Endothelial cell of umbilical vein (primary cell): ENCODE measurements around the gene PODXL2. TPM values are rescaled to one million over a fixed set of nuclear protein-coding genes. Genes with fewer than 3 reads are reported as not detected.

Experiments used
- BruUV-seq: library from RNA; stranded (reverse); fragments of 400-500 nt; replicated peaks from 2 replicates; lab custom pipeline; 2021; lab: Mats Ljungman, UMichigan
- CTCF ChIA-PET: fragments of 300-600, 350-600 bp; sonication (Branson Sonifier 250); formaldehyde crosslinking; loops from one replicate; lab custom pipeline; 2021; ENCODE audit warnings: antibody characterized with exemption, inconsistent platforms; lab: Charles Lee
- POLR2A ChIA-PET: fragments of 300-600, 350-600 bp; sonication (Branson Sonifier 250); formaldehyde crosslinking; loops from one replicate; lab custom pipeline; 2021; ENCODE audit warnings: antibody characterized with exemption, inconsistent platforms; lab: Charles Lee
- DNase-seq: peaks from one replicate; pipeline ENCODE4 v3.0.0-alpha.2; 2011; ENCODE audit warnings: low read depth, low spot score
- FAIRE-seq: peaks from 2 replicates; lab custom pipeline; 2011; peaks lifted over from hg19 to GRCh38; lab: Jason Lieb, UNC
- H2AFZ ChIP-seq: 2 replicates; pipeline ENCODE4 v1.6.0; 2012; ENCODE audit warnings: low read depth, low read length, control low read depth, inconsistent platforms
- H3K27ac ChIP-seq: 2 replicates; pipeline ENCODE4 v1.5.1; 2011; ENCODE audit warnings: low read depth, mild to moderate bottlenecking, control low read depth, low read length, moderate library complexity; ENCODE audit not compliant: insufficient read depth
- H3K27me3 ChIP-seq, 2 experiments: 2 replicates each; pipeline versions ENCODE4 v1.6.0 to v1.6.1; 2011; ENCODE audit warnings: low read length in 2 of 2, mixed read lengths in 1 of 2; ENCODE audit not compliant: control insufficient read depth in 2 of 2, insufficient read depth in 2 of 2
- H3K36me3 ChIP-seq, 2 experiments: 2 replicates in 1 of 2; 3 replicates in 1 of 2; pipeline ENCODE4 v1.5.1; 2011; ENCODE audit warnings: low read length in 2 of 2, mild to moderate bottlenecking in 1 of 2, moderate library complexity in 1 of 2; ENCODE audit not compliant: control insufficient read depth in 2 of 2, insufficient read depth in 2 of 2; ENCODE audit errors: extremely low read depth in 1 of 2
- H3K4me1 ChIP-seq: 3 replicates; pipeline ENCODE4 v1.5.1; 2011; ENCODE audit warnings: mild to moderate bottlenecking, low read length; ENCODE audit not compliant: control insufficient read depth, insufficient read depth; ENCODE audit errors: extremely low read depth
- H3K4me2 ChIP-seq: 2 replicates; pipeline ENCODE4 v1.6.1; 2011; ENCODE audit warnings: low read length, control low read depth, mixed read lengths; ENCODE audit not compliant: insufficient read depth
- H3K4me3 ChIP-seq, 3 experiments: fragments of 200-600 bp in 1 of 3; sonication (generic), shearing (Covaris generic) in 1 of 3; replicated peaks in 1 of 3; 2 replicates each; pipeline ENCODE4 v1.5.1; 2011 to 2016; ENCODE audit warnings: control low read depth in 3 of 3, low read length in 3 of 3, mild to moderate bottlenecking in 2 of 3, inconsistent platforms in 1 of 3, low read depth in 1 of 3, moderate library complexity in 1 of 3; ENCODE audit not compliant: insufficient read depth in 1 of 3
- H3K79me2 ChIP-seq: 2 replicates; pipeline ENCODE4 v1.6.0; 2012; ENCODE audit warnings: low read length, inconsistent platforms; ENCODE audit not compliant: control insufficient read depth, insufficient read depth
- H3K9ac ChIP-seq: replicated peaks from 2 replicates; pipeline ENCODE3; 2011; ENCODE audit warnings: low read length, control low read depth; ENCODE audit not compliant: insufficient read depth; ENCODE audit errors: extremely low read depth
- H3K9me1 ChIP-seq: replicated peaks from 3 replicates; pipeline ENCODE4 v1.6.0; 2011; ENCODE audit warnings: mild to moderate bottlenecking, low read length; ENCODE audit not compliant: control insufficient read depth, insufficient read depth; ENCODE audit errors: extremely low read depth
- H3K9me3 ChIP-seq: replicated peaks from 2 replicates; pipeline ENCODE4 v1.5.1; 2012; ENCODE audit warnings: low read length, inconsistent platforms; ENCODE audit not compliant: control insufficient read depth, insufficient read depth
- H4K20me1 ChIP-seq: replicated peaks from 2 replicates; pipeline ENCODE3; 2011; ENCODE audit warnings: mild to moderate bottlenecking, low read length; ENCODE audit not compliant: control insufficient read depth, insufficient read depth; ENCODE audit errors: extremely low read depth
- EZH2 ChIP-seq: IDR thresholded peaks from 2 replicates; pipeline ENCODE4 v1.6.1; 2012; ENCODE audit warnings: borderline replicate concordance, low read depth, mild to moderate bottlenecking, moderate library complexity, low read length, inconsistent platforms; ENCODE audit not compliant: severe bottlenecking
- FOS ChIP-seq: IDR thresholded peaks from 2 replicates; pipeline ENCODE4 v1.6.1; 2011; ENCODE audit warnings: mild to moderate bottlenecking, low read length, moderate library complexity, borderline replicate concordance; ENCODE audit not compliant: insufficient read depth
- GATA2 ChIP-seq: IDR thresholded peaks from 2 replicates; pipeline ENCODE4 v1.7.0; 2011; ENCODE audit warnings: low read depth, mild to moderate bottlenecking, moderate library complexity, mixed read lengths, low read length; ENCODE audit not compliant: insufficient read length, insufficient read depth
- JUN ChIP-seq: IDR thresholded peaks from 2 replicates; pipeline ENCODE4 v1.6.1; 2011; ENCODE audit warnings: borderline replicate concordance, low read depth; ENCODE audit not compliant: insufficient read length, insufficient read depth
- MYC ChIP-seq: IDR thresholded peaks from one replicate; pipeline ENCODE4 v1.6.1; 2011; ENCODE audit warnings: mild to moderate bottlenecking, low read depth, low read length
- POLR2A ChIP-seq: IDR thresholded peaks from 2 replicates; pipeline ENCODE4 v1.6.1; 2012; ENCODE audit warnings: low read depth, mild to moderate bottlenecking, control low read depth, low read length
- POLR2AphosphoS5 ChIP-seq: IDR thresholded peaks from 2 replicates; pipeline ENCODE4 v1.6.1; 2012; ENCODE audit warnings: low read depth, mild to moderate bottlenecking, control low read depth, low read length, moderate library complexity; ENCODE audit not compliant: insufficient read depth
- dilution Hi-C: fragments of 300-500 bp; cut with MboI; formaldehyde crosslinking; loops from one replicate; pipeline ENCODE4 v1.15.0; 2019; ENCODE audit warnings: low sequenced_read_pairs; ENCODE audit not compliant: extremely low pct_ligation_motif_present
- intact Hi-C: fragments of 100-400 bp; cut with micrococcal nuclease; formaldehyde crosslinking; loops from one replicate; pipeline ENCODE4 v1.10.0; 2022
- polyA plus RNA-seq, 4 experiments: library from polyadenylated mRNA; depleted of rRNA in 3 of 4; stranded (reverse) in 3 of 4; unstranded in 1 of 4; fragments of >200 nt; gene quantifications; 2 replicates each; pipeline versions ENCODE4 v1.2.1 to v1.2.3, GENCODE V29; 2011 to 2012; ENCODE audit warnings: missing spikeins in 1 of 4
- total RNA-seq: library from RNA; stranded (reverse); gene quantifications from 2 replicates; pipeline ENCODE4 v1.2.3, GENCODE V29; 2021
- TF ChIP-seq, protein P1 (sequence below): IDR thresholded peaks from 2 replicates; pipeline ENCODE4 v1.6.1; 2011; ENCODE audit not compliant: insufficient read depth, insufficient read length
- TF ChIP-seq, protein P2 (sequence below), 2 donors: IDR thresholded peaks; 1 replicate in 1 of 2; 2 replicates in 1 of 2; pipeline ENCODE4 v1.5.1; 2011; ENCODE audit warnings: low read length in 2 of 2, mild to moderate bottlenecking in 2 of 2, moderate library complexity in 2 of 2, control low read depth in 1 of 2, inconsistent platforms in 1 of 2, low read depth in 1 of 2; ENCODE audit not compliant: insufficient read depth in 1 of 2; ENCODE audit errors: extremely low read depth in 1 of 2

PODXL2 gene
- total and polyA plus RNA-seq, 2 donors (not counting 3 experiments of a cell fraction or from before 2014, with no cell fraction given) = 5.5 to 6.5 TPM

DNA sequence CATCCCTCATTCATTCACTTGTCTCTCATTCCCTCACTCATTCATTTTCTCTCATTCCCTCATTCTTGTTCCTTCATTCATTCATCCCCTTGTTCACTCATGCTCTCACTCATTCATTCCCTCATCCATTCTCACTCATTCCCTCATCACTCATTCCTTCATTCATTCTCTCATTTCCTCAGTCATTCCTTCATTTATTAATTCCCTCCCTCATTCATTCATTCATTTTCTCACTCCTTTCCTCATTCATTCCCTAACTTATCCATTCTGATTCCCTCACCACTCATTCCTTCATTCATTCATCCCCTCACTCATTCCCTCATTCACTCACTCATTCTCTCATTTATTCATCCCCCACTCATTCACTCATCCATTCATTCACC lies 57.5 kb downstream of the PODXL2 start:
- no peak overlapping the region for H3K4me3 ChIP-seq
- H3K79me2 ChIP-seq = no peaks in the 10 kb centered on the region
- CTCF ChIA-PET = no interaction called here
- intact Hi-C loops (no loop called here), dilution Hi-C loops (no loop called here)
- POLR2A ChIA-PET = no interaction called here
- H3K36me3 ChIP-seq = no peaks in the 10 kb centered on the region
- FAIRE-seq (no peak), DNase-seq (no peak)
- no peak overlapping the region for H2AFZ ChIP-seq
- no peaks in the 10 kb centered on the region for H3K4me1 ChIP-seq
- H3K27ac ChIP-seq = no peak overlapping the region
- H3K9ac ChIP-seq = no peak overlapping the region
- no TSS peak for BruUV-seq
- no peaks in the 10 kb centered on the region for H3K9me3 ChIP-seq
- no peaks in the 10 kb centered on the region for H4K20me1 ChIP-seq
- no peaks in the 10 kb centered on the region for H3K27me3 ChIP-seq
- H3K4me2 ChIP-seq = no peak overlapping the region
- TF ChIP-seq, protein P1, sequence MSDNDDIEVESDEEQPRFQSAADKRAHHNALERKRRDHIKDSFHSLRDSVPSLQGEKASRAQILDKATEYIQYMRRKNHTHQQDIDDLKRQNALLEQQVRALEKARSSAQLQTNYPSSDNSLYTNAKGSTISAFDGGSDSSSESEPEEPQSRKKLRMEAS = no peak
- TF ChIP-seq POLR2AphosphoS5 = no peak
- no peak for TF ChIP-seq EZH2
- no peak for TF ChIP-seq MYC
- TF ChIP-seq, protein P2, sequence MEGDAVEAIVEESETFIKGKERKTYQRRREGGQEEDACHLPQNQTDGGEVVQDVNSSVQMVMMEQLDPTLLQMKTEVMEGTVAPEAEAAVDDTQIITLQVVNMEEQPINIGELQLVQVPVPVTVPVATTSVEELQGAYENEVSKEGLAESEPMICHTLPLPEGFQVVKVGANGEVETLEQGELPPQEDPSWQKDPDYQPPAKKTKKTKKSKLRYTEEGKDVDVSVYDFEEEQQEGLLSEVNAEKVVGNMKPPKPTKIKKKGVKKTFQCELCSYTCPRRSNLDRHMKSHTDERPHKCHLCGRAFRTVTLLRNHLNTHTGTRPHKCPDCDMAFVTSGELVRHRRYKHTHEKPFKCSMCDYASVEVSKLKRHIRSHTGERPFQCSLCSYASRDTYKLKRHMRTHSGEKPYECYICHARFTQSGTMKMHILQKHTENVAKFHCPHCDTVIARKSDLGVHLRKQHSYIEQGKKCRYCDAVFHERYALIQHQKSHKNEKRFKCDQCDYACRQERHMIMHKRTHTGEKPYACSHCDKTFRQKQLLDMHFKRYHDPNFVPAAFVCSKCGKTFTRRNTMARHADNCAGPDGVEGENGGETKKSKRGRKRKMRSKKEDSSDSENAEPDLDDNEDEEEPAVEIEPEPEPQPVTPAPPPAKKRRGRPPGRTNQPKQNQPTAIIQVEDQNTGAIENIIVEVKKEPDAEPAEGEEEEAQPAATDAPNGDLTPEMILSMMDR (IDR thresholded peaks at IDR 0.05; ENCODE audit: extremely low read depth in 1 of 2, insufficient read depth in 1 of 2, low read depth in 1 of 2, low read length in 2 of 2) = no peak
- TF ChIP-seq POLR2A = no peak
- no peak for TF ChIP-seq JUN
- no peak for TF ChIP-seq GATA2
- TF ChIP-seq FOS = no peak
- no peaks in the 10 kb centered on the region for H3K9me1 ChIP-seq
